ENCODE data around the gene NCK1.

NCK1 gene

GRCh38 chr3:136955813-136956212 lies 93.8 kb downstream of the NCK1 start:
- no peak overlapping the region for H3K9ac ChIP-seq (ENCODE audit: low read length)

DNA sequence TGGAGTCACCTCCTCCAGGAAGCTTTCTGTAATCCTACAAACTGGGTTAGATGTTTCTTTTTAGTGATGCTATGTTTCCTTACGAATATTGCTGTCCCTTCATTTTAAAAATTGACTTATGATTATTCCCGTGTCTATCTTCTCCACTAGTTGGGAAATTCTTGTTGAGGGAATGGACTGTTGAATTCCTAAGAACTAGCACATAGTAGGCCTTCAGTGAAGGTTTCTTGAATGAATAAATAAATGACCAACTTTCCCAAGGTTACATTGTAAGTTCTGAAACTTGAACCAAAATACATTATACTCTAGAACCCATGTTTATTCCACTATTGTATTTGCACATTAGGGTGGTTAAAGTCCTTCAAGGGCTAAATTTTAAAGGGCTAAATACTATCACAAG lies 95.0 kb downstream of the NCK1 start:
- Histone ChIP-seq H3K27me3 (ENCODE audit: low read depth, low read length) (no peaks in the 10 kb centered on the region), H3K27ac (ENCODE audit: low read length) (no peak overlapping the region), H3K79me2 (ENCODE audit: low read length) (no peaks in the 10 kb centered on the region), H3K4me1 (ENCODE audit: low read length) (no peaks in the 10 kb centered on the region), H3K4me3 (ENCODE audit: low read length) (no peak overlapping the region), H3K4me2 (ENCODE audit: low read length) (no peak overlapping the region), H2AFZ (ENCODE audit: low read depth, low read length) (no peak overlapping the region), H3K9ac (ENCODE audit: low read length) (no peak overlapping the region), H4K20me1 (ENCODE audit: insufficient read depth, low read length) (no peaks in the 10 kb centered on the region), H3K36me3 (replicated peaks; ENCODE audit: low read depth, low read length) (no peaks in the 10 kb centered on the region), H3K9me3 (ENCODE audit: insufficient read depth, low read length) (no peaks in the 10 kb centered on the region)
- TF ChIP-seq, protein P1, sequence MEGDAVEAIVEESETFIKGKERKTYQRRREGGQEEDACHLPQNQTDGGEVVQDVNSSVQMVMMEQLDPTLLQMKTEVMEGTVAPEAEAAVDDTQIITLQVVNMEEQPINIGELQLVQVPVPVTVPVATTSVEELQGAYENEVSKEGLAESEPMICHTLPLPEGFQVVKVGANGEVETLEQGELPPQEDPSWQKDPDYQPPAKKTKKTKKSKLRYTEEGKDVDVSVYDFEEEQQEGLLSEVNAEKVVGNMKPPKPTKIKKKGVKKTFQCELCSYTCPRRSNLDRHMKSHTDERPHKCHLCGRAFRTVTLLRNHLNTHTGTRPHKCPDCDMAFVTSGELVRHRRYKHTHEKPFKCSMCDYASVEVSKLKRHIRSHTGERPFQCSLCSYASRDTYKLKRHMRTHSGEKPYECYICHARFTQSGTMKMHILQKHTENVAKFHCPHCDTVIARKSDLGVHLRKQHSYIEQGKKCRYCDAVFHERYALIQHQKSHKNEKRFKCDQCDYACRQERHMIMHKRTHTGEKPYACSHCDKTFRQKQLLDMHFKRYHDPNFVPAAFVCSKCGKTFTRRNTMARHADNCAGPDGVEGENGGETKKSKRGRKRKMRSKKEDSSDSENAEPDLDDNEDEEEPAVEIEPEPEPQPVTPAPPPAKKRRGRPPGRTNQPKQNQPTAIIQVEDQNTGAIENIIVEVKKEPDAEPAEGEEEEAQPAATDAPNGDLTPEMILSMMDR (IDR thresholded peaks at IDR 0.05; ENCODE audit: low read depth, low read length) = no peak
- no peak for TF ChIP-seq EZH2phosphoT487 (IDR thresholded peaks at IDR 0.05; ENCODE audit: low read depth)

More at GRCh38 chr3:136955813-136956212, 93.8 kb downstream of the NCK1 start:
- H3K4me1 ChIP-seq (ENCODE audit: low read length) = peaks cover under 1% of the 10 kb centered on the region; the same call in 1 of the 2 replicates
- no peak overlapping the region for H3K27ac ChIP-seq (ENCODE audit: low read length)
- H3K79me2 ChIP-seq (ENCODE audit: low read length) = no peaks in the 10 kb centered on the region
- no peak overlapping the region for H2AFZ ChIP-seq (ENCODE audit: low read depth, low read length)
- no peak for TF ChIP-seq EZH2phosphoT487 (IDR thresholded peaks at IDR 0.05; ENCODE audit: low read depth)
- TF ChIP-seq, protein P1 (IDR thresholded peaks at IDR 0.05; ENCODE audit: low read depth, low read length) = no peak
- H3K4me3 ChIP-seq (ENCODE audit: low read length) = no peak overlapping the region
- no peaks in the 10 kb centered on the region for H3K9me3 ChIP-seq (ENCODE audit: insufficient read depth, low read length)
- H4K20me1 ChIP-seq (ENCODE audit: insufficient read depth, low read length) = no peaks in the 10 kb centered on the region
- H3K36me3 ChIP-seq (replicated peaks; ENCODE audit: low read depth, low read length) = no peaks in the 10 kb centered on the region
- H3K4me2 ChIP-seq (ENCODE audit: low read length) = no peak overlapping the region
- H3K27me3 ChIP-seq (ENCODE audit: low read depth, low read length) = no peaks in the 10 kb centered on the region

DNA sequence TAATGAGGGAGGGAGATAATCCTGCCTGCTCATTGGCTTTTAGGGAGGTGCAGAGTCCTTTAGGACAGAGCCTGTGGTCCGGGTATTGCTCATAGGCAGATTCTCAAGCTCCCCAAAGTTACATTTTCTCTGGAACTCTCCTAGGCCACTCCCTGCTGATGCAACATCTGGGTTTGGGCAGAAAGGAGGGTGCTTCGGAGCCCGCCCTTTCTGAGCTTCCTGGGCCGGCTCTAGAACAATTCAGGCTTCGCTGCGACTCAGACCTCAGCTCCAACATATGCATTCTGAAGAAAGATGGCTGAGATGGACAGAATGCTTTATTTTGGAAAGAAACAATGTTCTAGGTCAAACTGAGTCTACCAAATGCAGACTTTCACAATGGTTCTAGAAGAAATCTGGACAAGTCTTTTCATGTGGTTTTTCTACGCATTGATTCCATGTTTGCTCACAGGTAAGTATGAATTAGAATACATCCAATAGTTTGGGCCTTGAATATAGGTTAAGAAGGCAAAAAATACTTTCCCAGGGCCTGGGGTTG lies 95.8 kb downstream of the NCK1 start, which contains the start of gene IL20RB:
Gene IL20RB, plus strand, starts transcription at position 233 of the 538 bp plus-strand sequence. Its CDS starts 131 bp downstream, at position 364.
- Histone ChIP-seq H2AFZ (ENCODE audit: low read depth, low read length) (no peak within 1 kb of the TSS), H3K27ac (ENCODE audit: low read length) (no peak within 1 kb of the TSS), H3K9ac (ENCODE audit: low read length) (no peak within 1 kb of the TSS)

DNA sequence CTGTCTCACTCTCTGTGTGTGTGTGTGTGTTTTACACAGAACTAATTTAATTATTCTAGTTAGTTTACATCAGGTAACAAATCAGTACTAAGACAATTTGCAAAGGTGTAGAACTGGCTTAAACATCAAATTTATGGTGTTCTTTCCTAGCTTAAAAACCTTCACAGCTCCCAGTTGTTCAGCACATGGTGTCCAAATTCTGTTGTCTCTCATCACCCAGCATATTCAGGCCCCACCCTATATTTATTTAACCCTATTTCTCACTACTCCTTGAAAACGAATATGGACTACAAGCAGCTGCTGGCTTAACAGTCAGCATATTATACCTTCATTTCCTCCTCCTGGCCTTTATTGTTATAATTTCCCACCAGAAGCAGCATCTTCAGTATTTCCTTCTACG lies 96.9 kb downstream of the NCK1 start:
- Histone ChIP-seq H3K4me2 (ENCODE audit: low read length) (no peak overlapping the region), H4K20me1 (ENCODE audit: insufficient read depth, low read length) (no peaks in the 10 kb centered on the region), H2AFZ (ENCODE audit: low read depth, low read length) (no peak overlapping the region), H3K9ac (ENCODE audit: low read length) (no peak overlapping the region), H3K4me3 (ENCODE audit: low read length) (no peak overlapping the region), H3K36me3 (replicated peaks; ENCODE audit: low read depth, low read length) (no peaks in the 10 kb centered on the region), H3K79me2 (ENCODE audit: low read length) (no peaks in the 10 kb centered on the region), H3K4me1 (ENCODE audit: low read length) (no peaks in the 10 kb centered on the region), H3K27ac (ENCODE audit: low read length) (no peak overlapping the region), H3K27me3 (ENCODE audit: low read depth, low read length) (no peaks in the 10 kb centered on the region), H3K9me3 (ENCODE audit: insufficient read depth, low read length) (no peaks in the 10 kb centered on the region)
- TF ChIP-seq, protein P1 (IDR thresholded peaks at IDR 0.05; ENCODE audit: low read depth, low read length) = no peak
- TF ChIP-seq EZH2phosphoT487 (IDR thresholded peaks at IDR 0.05; ENCODE audit: low read depth) = no peak

More for the DNA sequence above, 95.8 kb downstream of the NCK1 start, which contains the start of gene IL20RB:
- H3K27me3 ChIP-seq (ENCODE audit: low read depth, low read length) = no peaks in the 10 kb centered on the region
- H3K79me2 ChIP-seq (ENCODE audit: low read length) = no peaks in the 10 kb centered on the region
- H3K36me3 ChIP-seq (replicated peaks; ENCODE audit: low read depth, low read length) = no peaks in the 10 kb centered on the region
- TF ChIP-seq, protein P1 (IDR thresholded peaks at IDR 0.05; ENCODE audit: low read depth, low read length) = no peak
- TF ChIP-seq EZH2phosphoT487 (IDR thresholded peaks at IDR 0.05; ENCODE audit: low read depth) = no peak
- no peaks in the 10 kb centered on the region for H3K4me1 ChIP-seq (ENCODE audit: low read length)
- no peaks in the 10 kb centered on the region for H4K20me1 ChIP-seq (ENCODE audit: insufficient read depth, low read length)
- H3K4me3 ChIP-seq (ENCODE audit: low read length) = no peak within 1 kb of the TSS
- no peak within 1 kb of the TSS for H3K4me2 ChIP-seq (ENCODE audit: low read length)
- no peaks in the 10 kb centered on the region for H3K9me3 ChIP-seq (ENCODE audit: insufficient read depth, low read length)
